NK-92 treated with Interleukin-12 subunit alpha and Interleukin-12 subunit beta, amount 100 ng/mL, for 24 hours (cell line): ENCODE results near the gene NLRC5.

Source experiments
- DNase-seq: peaks from one replicate; lab custom pipeline; 2025; lab: John Stamatoyannopoulos, UW

NLRC5 gene

DNA sequence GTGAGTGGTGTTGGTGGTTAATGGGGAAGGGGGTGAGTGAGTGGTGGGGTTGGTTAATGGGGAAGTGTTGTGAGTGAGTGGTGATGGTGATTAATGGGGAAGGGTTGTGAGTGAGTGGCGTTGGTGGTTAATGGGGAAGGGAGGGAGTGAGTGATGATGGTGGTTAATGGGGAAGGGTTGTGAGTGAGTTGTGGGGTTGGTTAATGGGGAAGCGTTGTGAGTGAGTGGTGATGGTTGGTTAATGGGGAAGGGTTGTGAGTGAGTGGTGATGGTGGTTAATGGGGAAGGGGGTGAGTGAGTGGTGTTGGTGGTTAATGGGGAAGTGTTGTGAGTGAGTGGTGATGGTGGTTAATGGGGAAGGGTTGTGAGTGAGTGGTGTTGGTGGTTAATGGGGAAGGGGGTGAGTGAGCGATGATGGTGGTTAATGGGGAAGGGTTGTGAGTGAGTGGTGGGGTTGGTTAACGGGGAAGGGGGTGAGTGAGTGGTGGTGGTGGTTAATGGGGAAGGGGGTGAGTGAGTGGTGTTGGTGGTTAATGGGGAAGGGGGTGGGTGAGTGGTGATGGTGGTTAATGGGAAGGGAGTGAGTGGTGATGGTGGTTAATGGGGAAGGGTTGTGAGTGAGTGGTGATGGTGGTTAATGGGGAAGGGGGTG lies 81.8 kb downstream of the NLRC5 start:
- peak; percentile 34 for DNase-seq

- no peak for DNase-seq
Measured at GRCh38 chr16:57071831-57072582, 82.7 kb downstream of the NLRC5 start.

DNA sequence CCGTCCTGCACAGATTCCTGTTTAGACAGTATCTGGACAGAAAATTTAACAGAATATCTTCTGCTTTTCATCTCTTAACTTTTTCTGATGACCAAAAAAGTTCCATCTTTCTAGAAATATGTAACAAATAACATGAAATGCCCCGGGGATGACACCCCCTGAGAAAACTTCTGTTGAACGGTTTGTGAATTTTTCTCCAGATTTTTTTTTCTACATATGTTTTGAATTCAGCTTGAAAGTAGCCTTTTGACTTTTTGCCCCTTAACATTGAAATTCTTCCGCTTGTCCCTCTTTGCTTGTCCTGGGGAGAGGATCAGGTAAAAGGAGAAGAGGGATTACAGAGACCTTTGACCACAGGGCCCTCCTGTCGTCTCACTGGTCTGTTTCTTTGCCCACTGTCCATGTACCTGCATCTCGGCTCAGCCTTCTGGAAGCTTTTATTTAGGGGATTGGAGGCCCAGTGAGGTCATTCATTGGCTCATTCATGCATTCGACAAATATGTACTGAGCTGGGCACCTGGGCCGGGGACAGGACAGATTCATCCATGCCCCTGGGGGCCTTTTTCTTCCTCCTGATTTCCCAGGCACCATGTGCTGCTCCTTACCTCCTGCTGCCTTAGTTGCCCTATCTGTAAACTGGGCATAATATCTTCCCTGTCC lies 83.4 kb downstream of the NLRC5 start:
- DNase-seq = no peak

DNA sequence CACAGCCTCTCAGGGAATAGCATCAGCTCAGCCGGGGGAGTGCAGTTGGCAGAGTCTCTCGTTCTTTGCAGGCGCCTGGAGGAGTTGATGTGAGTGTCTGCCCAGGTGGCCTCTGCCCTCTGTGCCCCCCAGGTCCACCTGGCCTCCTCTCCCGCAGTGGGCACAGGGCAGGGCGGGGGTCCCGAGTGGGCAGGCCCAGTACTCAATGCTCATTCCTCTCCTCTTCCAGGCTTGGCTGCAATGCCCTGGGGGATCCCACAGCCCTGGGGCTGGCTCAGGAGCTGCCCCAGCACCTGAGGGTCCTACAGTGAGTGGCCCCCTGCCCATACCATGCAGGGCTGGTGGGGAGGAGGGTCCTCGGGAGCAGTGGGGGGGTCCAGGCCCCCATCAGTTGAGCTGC lies 88.4 kb downstream of the NLRC5 start:
- no peak for DNase-seq

GRCh38 chr16:57081744-57082143 lies 92.4 kb downstream of the NLRC5 start:
- no peak for DNase-seq

DNA sequence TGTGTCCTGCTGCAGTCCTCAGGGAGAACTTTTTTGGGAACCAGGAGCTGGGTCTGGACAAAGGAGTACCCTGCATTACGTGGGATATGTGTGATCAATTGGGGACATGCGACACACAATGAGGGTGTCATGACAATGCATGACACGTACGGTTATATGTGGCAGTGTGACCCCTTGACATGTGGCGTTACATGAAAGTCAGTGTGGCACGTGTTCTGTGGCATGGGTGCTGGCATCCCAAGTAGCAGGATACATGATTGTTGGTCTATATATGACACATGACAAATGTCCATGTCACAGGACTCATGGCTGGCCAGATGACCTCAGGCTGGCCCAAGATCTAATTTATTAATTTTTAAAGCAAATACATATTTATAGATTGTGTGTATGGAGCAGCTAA lies 93.3 kb downstream of the NLRC5 start:
- no peak for DNase-seq

DNA sequence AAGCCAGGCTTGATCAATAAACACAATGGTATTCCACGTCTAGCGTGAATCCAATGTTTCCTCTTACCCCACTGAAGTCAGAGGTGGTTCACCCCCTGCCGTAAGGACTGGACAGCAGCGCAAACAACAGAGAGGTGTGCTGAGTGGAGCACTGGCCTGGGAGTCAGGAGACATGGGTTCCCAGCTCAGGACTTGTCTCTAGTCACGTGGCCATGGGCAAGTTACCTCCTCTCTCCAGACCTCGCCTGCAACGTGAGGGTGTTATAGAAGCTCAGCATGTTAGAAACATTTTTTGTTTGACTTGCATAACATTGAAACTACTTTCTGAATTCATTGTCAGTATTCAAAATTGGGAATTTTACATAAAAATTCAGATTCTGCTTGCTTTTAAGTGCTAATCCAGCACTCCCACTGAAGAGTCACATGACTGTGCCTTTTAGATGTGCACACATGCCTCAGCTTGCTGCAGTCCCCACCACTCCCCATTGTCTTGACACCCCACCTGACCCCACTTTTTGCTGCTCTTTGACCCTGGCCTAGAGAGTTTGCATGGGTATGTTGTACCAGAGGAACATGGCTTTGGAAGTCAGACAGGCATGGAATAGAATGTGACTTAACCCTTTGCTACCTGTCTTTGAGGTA lies 94.2 kb downstream of the NLRC5 start:
- DNase-seq = no peak

- peak; percentile 5 for DNase-seq
Measured at GRCh38 chr16:57084257-57084770, 95.0 kb downstream of the NLRC5 start.

GRCh38 chr16:57084996-57085395 lies 95.6 kb downstream of the NLRC5 start:
- no peak for DNase-seq

DNA sequence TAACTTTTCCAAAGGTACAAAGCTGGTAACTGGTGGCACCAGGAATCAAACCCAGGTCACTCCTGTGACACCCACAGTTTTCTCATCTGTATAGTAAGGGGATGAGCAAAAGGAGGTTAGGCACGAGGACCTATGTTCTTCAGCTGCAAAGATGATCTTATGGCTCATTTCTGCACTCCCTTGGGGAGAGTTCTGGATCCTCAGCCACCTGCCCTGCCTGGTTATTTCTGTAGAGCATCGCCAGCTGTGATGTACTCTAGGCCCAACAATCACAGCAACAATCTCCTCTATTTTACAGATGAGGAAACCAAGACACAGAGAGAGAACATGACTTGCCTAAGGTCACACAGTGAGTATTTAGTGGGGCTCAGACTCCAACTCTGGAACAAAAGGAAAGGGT lies 97.6 kb downstream of the NLRC5 start:
- DNase-seq = no peak

- DNase-seq = no peak
Measured at GRCh38 chr16:57089406-57089805, 100.0 kb downstream of the NLRC5 start.

- no peak for DNase-seq
Measured at GRCh38 chr16:57091200-57091974, 102.0 kb downstream of the NLRC5 start.

DNA sequence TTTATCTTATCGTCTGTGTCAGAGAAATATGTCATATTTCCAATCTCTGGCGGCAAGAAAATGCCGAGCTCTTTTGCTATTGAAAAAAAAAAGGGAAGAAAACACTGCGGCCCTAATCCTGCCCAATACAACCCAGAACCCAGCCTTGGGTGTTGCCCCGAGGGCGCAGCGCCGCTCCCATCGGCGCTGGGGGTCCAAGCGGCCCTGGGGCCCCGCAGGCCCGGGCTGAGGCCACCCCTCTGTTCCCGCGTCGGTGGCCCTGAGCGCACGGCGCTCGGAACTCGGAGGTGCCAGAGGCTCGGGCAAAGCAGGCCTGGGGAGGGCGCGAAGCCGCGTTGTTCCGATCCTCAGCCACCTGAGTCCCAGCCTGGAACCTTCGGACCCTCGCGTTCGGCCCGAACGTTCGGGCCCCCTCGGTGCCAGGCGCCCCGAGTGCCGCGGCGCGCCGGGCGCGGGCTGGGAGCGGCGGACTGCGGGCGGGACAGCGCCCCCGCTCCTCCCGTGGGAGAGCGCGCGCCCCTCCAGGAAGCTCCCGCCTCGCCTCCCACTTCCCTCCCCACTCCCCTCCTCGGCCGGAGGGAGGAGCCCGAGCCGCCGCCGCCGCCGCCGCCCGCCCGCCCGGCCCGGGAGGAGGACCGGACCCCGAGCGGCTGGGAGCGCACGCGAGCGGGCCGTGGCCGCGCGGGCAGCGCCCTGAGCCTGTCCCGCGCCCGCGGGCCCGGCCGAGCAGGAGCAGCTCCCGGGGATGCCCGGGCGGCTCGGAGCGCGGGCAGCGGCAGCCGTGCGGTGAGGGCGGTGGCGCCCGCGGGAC lies 102.8 kb downstream of the NLRC5 start, which contains the start of gene CPNE2:
CPNE2 (plus strand) TSS at position 609 of the 811 bp plus-strand sequence. CDS start 18,160 bp downstream, outside the sequence.
- no peak for DNase-seq

- no peak for DNase-seq
Measured at GRCh38 chr16:57092786-57093411, 103.5 kb downstream of the NLRC5 start.

DNA sequence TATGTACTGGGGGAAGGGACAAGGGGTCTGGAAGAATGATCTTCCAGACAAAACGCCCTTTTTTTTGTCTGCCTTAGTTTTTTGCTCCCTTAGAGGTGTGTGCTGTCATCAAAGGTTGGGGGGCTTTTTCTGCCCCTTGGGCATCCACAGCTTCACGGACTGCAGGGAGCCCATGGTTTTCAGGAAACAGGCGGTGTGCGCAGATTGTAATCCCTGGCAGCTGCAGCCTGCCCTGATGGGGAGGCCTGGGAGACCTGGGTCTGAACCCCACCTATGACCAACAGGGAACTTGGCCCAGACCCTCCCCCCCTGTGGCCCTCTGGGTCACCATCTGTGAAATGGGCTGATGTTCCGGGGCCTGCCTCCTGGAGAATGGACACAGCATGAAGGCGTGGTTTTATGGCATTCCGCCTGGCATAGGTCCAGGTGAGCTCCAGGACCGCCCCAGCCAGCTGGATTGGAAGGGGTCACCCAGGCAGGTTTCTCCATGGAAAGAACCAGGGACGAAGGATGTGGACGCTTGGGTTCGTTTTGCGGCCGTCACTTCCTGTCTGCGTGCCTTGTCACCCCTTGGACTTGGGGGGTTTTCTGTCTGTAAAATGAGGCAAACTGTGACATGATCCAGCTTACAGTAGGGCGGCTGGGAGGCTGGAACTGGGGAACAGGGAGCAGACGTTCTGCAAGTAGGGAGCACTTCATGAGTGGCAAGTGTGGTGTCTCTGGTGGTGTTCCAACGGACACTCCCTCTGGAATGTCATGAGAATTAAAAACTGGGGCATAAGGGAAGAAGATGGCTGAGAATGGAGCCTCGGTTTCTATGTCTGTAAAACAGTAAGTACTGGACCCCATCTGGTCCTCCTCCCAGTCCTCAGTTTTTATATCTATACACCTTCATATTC lies 104.6 kb downstream of the NLRC5 start:
- DNase-seq = no peak

DNA sequence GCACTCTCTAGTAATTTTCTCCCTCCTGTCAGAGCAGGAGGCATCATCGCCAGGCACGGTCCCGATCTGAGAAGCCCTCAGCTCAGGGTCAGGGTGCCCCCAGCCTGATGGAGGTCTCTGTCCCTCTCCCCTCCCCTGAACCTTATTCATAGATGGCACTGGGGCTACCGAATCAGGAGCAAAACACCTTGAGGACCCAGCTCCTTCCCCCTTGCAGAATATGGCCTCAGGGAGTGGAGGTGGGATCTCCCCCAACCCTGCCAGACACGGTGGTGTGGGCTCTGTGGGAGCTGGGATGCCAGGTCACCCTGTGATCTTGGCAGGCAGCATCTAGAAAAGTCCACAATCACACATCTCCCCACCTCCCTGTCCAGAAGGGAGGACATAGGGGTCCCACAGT lies 105.6 kb downstream of the NLRC5 start:
- no peak for DNase-seq

DNA sequence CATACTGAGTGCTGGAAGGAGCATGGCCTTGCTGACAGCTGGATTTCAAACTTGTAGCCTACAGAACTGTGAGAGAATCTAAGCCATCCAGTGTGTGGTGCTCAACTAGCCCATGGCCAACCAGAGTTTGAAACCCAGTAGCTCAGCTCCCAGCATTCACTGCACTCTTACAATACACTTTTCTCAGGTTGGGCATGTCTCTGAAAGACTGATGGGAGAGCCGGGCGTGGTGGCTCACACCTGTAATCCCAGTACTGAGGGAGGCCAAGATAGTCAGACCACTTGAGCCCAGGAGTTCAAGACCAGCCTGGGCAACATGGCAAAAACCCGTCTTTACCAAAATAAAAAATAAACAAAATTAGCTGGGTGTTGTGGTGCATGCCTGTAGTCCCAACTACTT lies 106.8 kb downstream of the NLRC5 start:
- DNase-seq = no peak

GRCh38 chr16:57096793-57097192 lies 107.4 kb downstream of the NLRC5 start:
- DNase-seq = no peak

DNA sequence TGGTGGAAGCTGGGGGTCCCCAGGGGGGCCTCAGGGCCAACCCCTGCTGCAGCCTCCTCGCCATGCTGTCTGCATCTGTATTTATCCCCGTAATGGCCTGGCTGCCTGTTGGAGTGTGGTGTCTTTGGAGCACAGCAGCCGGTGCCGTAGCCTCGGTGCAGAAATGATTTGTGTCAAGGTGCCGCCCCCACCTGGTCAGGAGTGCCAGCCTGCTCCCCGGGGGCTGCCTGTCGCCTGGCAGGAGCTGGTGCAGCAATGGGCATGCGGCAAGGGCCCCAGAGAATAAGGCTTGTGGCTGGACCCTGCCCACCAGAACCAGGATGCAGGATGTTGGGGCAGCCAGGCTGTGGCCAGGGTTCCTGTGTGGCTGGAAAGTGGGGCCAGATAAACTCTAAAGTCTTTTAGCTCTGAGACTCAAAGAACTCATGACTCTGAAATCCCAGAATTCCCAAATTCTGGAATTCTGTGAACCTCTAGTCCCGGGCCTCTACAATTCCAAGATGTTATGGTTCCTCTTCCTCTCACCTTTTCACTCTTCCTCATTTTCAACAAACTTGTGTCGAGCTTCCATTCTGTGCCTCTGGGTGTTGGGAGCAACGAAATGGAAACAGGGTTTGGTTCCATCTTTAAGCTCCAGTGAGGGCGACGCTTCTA lies 109.0 kb downstream of the NLRC5 start:
- DNase-seq = no peak
